Sigmoid colon (tissue), 4 donors: ENCODE data around the gene MED13L.

Experiments
- EP300 ChIP-seq, 4 donors: sonication (generic); formaldehyde crosslinking; IDR thresholded peaks; one replicate each; pipeline ENCODE4 v1.6.1; 2017; ENCODE audit warnings: antibody characterized with exemption in 4 of 4
- POLR2A ChIP-seq, 2 donors: fragments of 450-650 bp; IDR thresholded peaks; one replicate each; pipeline ENCODE4 v1.6.1; 2016; ENCODE audit warnings: antibody characterized with exemption in 2 of 2, mild to moderate bottlenecking in 2 of 2, moderate library complexity in 2 of 2
- POLR2AphosphoS5 ChIP-seq, 4 donors: sonication (generic); formaldehyde crosslinking; IDR thresholded peaks; one replicate each; pipeline ENCODE4 v1.6.1; 2017; ENCODE audit warnings: antibody characterized with exemption in 4 of 4
- TF ChIP-seq, protein P1 (sequence below), 4 experiments: fragments of 450-650 bp in 3 of 4; fragments of 200-600 bp in 1 of 4; IDR thresholded peaks; one replicate each; pipeline ENCODE4 v1.5.1; 2016 to 2019; ENCODE audit warnings: antibody characterized with exemption in 4 of 4, mild to moderate bottlenecking in 3 of 4, moderate library complexity in 2 of 4

DNA sequence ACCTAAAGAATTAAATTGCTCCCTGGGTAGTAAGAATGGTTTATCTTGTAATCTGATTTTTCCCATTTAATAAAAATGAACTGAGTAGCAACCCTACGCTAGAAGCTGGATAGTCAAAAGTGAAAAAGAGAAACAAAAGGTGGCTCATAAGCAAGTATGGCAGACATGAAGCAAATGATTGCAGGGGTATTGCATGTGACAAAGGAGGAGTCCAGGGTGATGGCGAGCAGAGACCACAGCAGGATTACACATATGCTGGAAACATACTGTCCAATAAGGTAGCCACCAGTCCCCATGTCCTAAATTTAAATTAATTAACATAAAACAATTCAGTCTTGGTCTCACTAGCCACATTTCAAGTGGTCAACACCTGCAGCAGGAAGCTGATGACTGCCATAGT is 283.8 kb downstream of the MED13L start:
- TF ChIP-seq, protein P1, sequence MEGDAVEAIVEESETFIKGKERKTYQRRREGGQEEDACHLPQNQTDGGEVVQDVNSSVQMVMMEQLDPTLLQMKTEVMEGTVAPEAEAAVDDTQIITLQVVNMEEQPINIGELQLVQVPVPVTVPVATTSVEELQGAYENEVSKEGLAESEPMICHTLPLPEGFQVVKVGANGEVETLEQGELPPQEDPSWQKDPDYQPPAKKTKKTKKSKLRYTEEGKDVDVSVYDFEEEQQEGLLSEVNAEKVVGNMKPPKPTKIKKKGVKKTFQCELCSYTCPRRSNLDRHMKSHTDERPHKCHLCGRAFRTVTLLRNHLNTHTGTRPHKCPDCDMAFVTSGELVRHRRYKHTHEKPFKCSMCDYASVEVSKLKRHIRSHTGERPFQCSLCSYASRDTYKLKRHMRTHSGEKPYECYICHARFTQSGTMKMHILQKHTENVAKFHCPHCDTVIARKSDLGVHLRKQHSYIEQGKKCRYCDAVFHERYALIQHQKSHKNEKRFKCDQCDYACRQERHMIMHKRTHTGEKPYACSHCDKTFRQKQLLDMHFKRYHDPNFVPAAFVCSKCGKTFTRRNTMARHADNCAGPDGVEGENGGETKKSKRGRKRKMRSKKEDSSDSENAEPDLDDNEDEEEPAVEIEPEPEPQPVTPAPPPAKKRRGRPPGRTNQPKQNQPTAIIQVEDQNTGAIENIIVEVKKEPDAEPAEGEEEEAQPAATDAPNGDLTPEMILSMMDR (IDR thresholded peaks at IDR 0.05): no peak
- TF ChIP-seq POLR2A (IDR thresholded peaks at IDR 0.05) (no peak), POLR2AphosphoS5 (IDR thresholded peaks at IDR 0.05) (no peak), EP300 (IDR thresholded peaks at IDR 0.05) (no peak)
